Hepatocyte (in vitro differentiated cells): ENCODE data around the gene SLC27A2.

Experiments used
- CTCF ChIP-seq: fragments of 200-600 bp; sonication (generic); IDR thresholded peaks from 2 replicates; pipeline ENCODE4 v1.5.1; 2016; ENCODE audit warnings: antibody characterized with exemption, mild to moderate bottlenecking; ENCODE audit not compliant: poor library complexity
- EZH2 ChIP-seq: fragments of 200-600 bp; sonication (generic); IDR thresholded peaks from 2 replicates; pipeline ENCODE4 v1.6.1; 2016; ENCODE audit warnings: antibody characterized with exemption, mild to moderate bottlenecking, borderline replicate concordance
- EZH2phosphoT487 ChIP-seq: fragments of 200-600 bp; sonication (generic); IDR thresholded peaks from one replicate; pipeline ENCODE4 v1.6.1; 2018; ENCODE audit warnings: antibody characterized with exemption, mild to moderate bottlenecking, low read depth, moderate library complexity; ENCODE audit not compliant: unreplicated experiment, severe bottlenecking

- TF ChIP-seq CTCF = no peak
- TF ChIP-seq EZH2phosphoT487 = no peak
- no peak for TF ChIP-seq EZH2
These were observed 31.1 kb upstream of the SLC27A2 start for GRCh38 chr15:50150851-50151250.
